ENCODE data around the gene KNDC1. TPM values are rescaled to one million over a fixed set of nuclear protein-coding genes. Genes with fewer than 3 reads are reported as not detected.
A peak's percentile ranks its signal among the peaks of the same experiment; 100 is the strongest.

Gene KNDC1
- total and polyA plus RNA-seq, 2 experiments from 2014 or later: 1.8 to 16.0 TPM

- Histone ChIP-seq H3K36me3 (ENCODE audit: insufficient read depth) (no peaks in the 10 kb centered on the region), H3K27ac (ENCODE audit: low read depth) (no peak overlapping the region), H2AFZ (no peak overlapping the region), H3K4me2 (no peak overlapping the region), H3K4me1 (ENCODE audit: insufficient read depth) (no peaks in the 10 kb centered on the region), H3K4me3 (no peak overlapping the region), H3F3A (replicated peaks; ENCODE audit: low read depth) (no peaks in the 10 kb centered on the region), H4K20me1 (replicated peaks; ENCODE audit: insufficient read depth) (no peaks in the 10 kb centered on the region), H3K9me2 (ENCODE audit: insufficient read depth) (no peaks in the 10 kb centered on the region), H3K79me2 (replicated peaks; ENCODE audit: insufficient read depth) (no peaks in the 10 kb centered on the region), H3K27me3 (ENCODE audit: insufficient read depth) (no peaks in the 10 kb centered on the region)
- H3K27ac Mint-ChIP-seq: no peak overlapping the region
- ATAC-seq (no peak), DNase-seq (ENCODE audit: low spot score) (no peak)
- H3K4me3 Mint-ChIP-seq: no peak overlapping the region
- no peaks in the 10 kb centered on the region for H3K36me3 Mint-ChIP-seq (ENCODE audit: low read depth)
- no peak for TF ChIP-seq ETS1 (IDR thresholded peaks at IDR 0.05)
- TF ChIP-seq CREB1 (CRISPR knock-in tag; IDR thresholded peaks at IDR 0.05; ENCODE audit: low read depth): no peak
- no peak for TF ChIP-seq POLR2AphosphoS5 (IDR thresholded peaks at IDR 0.05; ENCODE audit: low read depth)
- H3K4me1 Mint-ChIP-seq: peaks cover 2% of the 10 kb centered on the region; the same call in 1 of the 3 replicates
- no peaks in the 10 kb centered on the region; the same call in 1 of the 3 replicates for H3K9me3 Mint-ChIP-seq
- H3K27me3 Mint-ChIP-seq (ENCODE audit: insufficient read depth, low read depth, poor library complexity): peaks cover 7% of the 10 kb centered on the region
These were observed 36.8 kb upstream of the KNDC1 start for GRCh38 chr10:133123050-133123745.

- Histone ChIP-seq H3K4me2 (no peak overlapping the region), H3K27me3 (ENCODE audit: insufficient read depth) (no peaks in the 10 kb centered on the region), H2AFZ (no peak overlapping the region), H3K36me3 (ENCODE audit: insufficient read depth) (no peaks in the 10 kb centered on the region), H3K79me2 (replicated peaks; ENCODE audit: insufficient read depth) (no peaks in the 10 kb centered on the region), H3K27ac (ENCODE audit: low read depth) (no peak overlapping the region), H3F3A (replicated peaks; ENCODE audit: low read depth) (no peaks in the 10 kb centered on the region), H3K9me2 (ENCODE audit: insufficient read depth) (no peaks in the 10 kb centered on the region), H4K20me1 (replicated peaks; ENCODE audit: insufficient read depth) (no peaks in the 10 kb centered on the region), H3K4me1 (ENCODE audit: insufficient read depth) (no peaks in the 10 kb centered on the region), H3K4me3 (no peak overlapping the region)
- Mint-ChIP-seq H3K4me3 (no peak overlapping the region), H3K27ac (no peak overlapping the region), H3K4me1 (peaks cover 2% of the 10 kb centered on the region; the same call in 1 of the 3 replicates), H3K36me3 (ENCODE audit: low read depth) (no peaks in the 10 kb centered on the region), H3K27me3 (ENCODE audit: insufficient read depth, low read depth, poor library complexity) (peaks cover 5% of the 10 kb centered on the region), H3K9me3 (no peaks in the 10 kb centered on the region; the same call in 2 of the 3 replicates)
- no peak for DNase-seq (ENCODE audit: low spot score)
- no peak for TF ChIP-seq CTCF (conservative IDR thresholded peaks at IDR 0.05; ENCODE audit: low read depth in 2 of 2)
- TF ChIP-seq ZNF462 (CRISPR knock-in tag; IDR thresholded peaks at IDR 0.05): no peak
- TF ChIP-seq ZNF114 (CRISPR knock-in tag; IDR thresholded peaks at IDR 0.05): no peak
- TF ChIP-seq NANOG (IDR thresholded peaks at IDR 0.05; ENCODE audit: borderline replicate concordance): no peak
- peak; percentile 3; the same call in 2 of the 3 replicates for ATAC-seq
These were observed 36.2 kb upstream of the KNDC1 start for GRCh38 chr10:133123746-133124356.

Measured in GM23338 (cell line).